Peyer's patch (tissue), 4 donors: ENCODE data around the gene PPARA. TPM values are rescaled to one million over a fixed set of nuclear protein-coding genes. Genes with fewer than 3 reads are reported as not detected.
"Not testable (repeated sequence)": the region's sequence is repeated elsewhere in the genome, so short reads cannot be mapped to it uniquely, and the experiment has no call there.

Experiments
- DNase-seq, 3 donors: peaks; one replicate each; pipeline ENCODE4 v3.0.0-alpha.2; 2017 to 2019
- H3K27ac ChIP-seq, 4 donors: fragments of 200-600 bp; sonication (generic); one replicate each; pipeline ENCODE4 v1.5.1; 2016 to 2019
- H3K27me3 ChIP-seq, 2 donors: fragments of 200-600 bp; sonication (generic); one replicate each; pipeline ENCODE4 v1.5.1; 2019
- H3K36me3 ChIP-seq, 3 donors: fragments of 200-600 bp; sonication (generic); one replicate each; pipeline ENCODE4 v1.5.1; 2016 to 2019
- H3K4me1 ChIP-seq, 4 donors: fragments of 200-600 bp; sonication (generic); one replicate each; pipeline ENCODE4 v1.5.1; 2016 to 2019
- H3K4me3 ChIP-seq, 4 donors: fragments of 200-600 bp; sonication (generic); 1 replicate in 3 of 4; 2 replicates in 1 of 4; pipeline ENCODE4 v1.5.1; 2016 to 2019; ENCODE audit warnings: mild to moderate bottlenecking in 1 of 4
- H3K9me3 ChIP-seq, 4 donors: fragments of 200-600 bp; sonication (generic); one replicate each; pipeline ENCODE4 v1.5.1; 2016 to 2019; ENCODE audit warnings: mild to moderate bottlenecking in 1 of 4
- POLR2A ChIP-seq, 2 donors: fragments of 450-650 bp; IDR thresholded peaks; one replicate each; pipeline ENCODE4 v1.5.1; 2017; ENCODE audit warnings: antibody characterized with exemption in 2 of 2, mild to moderate bottlenecking in 2 of 2, moderate library complexity in 2 of 2
- total RNA-seq, 4 donors: library from RNA; depleted of rRNA; stranded (reverse); fragments of >200 nt; gene quantifications; one replicate each; pipeline ENCODE4 v1.1.0, GENCODE V29; 2016
- TF ChIP-seq, protein P1 (sequence below), 6 experiments: fragments of 450-650 bp in 4 of 6; fragments of 200-600 bp in 2 of 6; sonication (generic) in 1 of 6; IDR thresholded peaks; one replicate each; pipeline ENCODE4 v1.5.1; 2017 to 2019; ENCODE audit warnings: antibody characterized with exemption in 6 of 6, mild to moderate bottlenecking in 3 of 6, moderate library complexity in 1 of 6

The PPARA gene
- total RNA-seq, 4 donors from 2014 or later: 21.5 to 231 (median 189) TPM

DNA sequence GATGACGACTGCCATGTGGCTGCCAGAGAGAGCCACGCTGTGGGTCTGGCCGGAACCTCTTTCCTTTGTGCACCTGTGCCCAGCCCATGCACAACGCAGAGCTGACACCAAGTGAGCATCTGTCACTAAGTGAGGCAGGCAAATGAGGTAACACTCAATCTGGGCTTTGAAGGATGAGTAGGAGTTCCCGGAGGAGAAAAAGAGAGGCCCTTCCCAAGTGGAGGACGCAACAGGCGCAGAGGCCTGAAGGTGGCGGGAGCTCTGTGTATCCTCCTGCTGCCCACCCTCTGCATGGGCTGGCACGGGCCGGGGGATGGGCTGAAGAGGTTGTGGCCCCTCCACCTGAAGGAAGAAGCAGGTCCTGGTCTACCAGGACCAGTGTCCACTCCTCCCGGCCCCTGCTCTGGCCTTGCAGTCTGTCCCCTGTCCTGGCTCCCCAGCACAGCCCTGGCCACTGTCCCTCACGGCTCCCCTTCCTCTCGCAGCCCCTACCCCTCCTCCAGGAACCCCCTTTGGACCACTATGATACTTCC is 23.4 kb upstream of the PPARA start:
- DNase-seq: no peak
- no peaks in the 10 kb centered on the region for H3K9me3 ChIP-seq
- H3K36me3 ChIP-seq: no peaks in the 10 kb centered on the region
- H3K4me1 ChIP-seq: peaks cover 0 to 12% (median 7%) of the 10 kb centered on the region in 4 donors
- H3K4me3 ChIP-seq: no peak overlapping the region
- TF ChIP-seq, protein P1, sequence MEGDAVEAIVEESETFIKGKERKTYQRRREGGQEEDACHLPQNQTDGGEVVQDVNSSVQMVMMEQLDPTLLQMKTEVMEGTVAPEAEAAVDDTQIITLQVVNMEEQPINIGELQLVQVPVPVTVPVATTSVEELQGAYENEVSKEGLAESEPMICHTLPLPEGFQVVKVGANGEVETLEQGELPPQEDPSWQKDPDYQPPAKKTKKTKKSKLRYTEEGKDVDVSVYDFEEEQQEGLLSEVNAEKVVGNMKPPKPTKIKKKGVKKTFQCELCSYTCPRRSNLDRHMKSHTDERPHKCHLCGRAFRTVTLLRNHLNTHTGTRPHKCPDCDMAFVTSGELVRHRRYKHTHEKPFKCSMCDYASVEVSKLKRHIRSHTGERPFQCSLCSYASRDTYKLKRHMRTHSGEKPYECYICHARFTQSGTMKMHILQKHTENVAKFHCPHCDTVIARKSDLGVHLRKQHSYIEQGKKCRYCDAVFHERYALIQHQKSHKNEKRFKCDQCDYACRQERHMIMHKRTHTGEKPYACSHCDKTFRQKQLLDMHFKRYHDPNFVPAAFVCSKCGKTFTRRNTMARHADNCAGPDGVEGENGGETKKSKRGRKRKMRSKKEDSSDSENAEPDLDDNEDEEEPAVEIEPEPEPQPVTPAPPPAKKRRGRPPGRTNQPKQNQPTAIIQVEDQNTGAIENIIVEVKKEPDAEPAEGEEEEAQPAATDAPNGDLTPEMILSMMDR (IDR thresholded peaks at IDR 0.05): no peak
- TF ChIP-seq POLR2A (IDR thresholded peaks at IDR 0.05): no peak
- peak overlapping the region in 3 of 4 donors; percentile 67 to 76 (median 70) for H3K27ac ChIP-seq
- H3K27me3 ChIP-seq: no peaks in the 10 kb centered on the region

DNA sequence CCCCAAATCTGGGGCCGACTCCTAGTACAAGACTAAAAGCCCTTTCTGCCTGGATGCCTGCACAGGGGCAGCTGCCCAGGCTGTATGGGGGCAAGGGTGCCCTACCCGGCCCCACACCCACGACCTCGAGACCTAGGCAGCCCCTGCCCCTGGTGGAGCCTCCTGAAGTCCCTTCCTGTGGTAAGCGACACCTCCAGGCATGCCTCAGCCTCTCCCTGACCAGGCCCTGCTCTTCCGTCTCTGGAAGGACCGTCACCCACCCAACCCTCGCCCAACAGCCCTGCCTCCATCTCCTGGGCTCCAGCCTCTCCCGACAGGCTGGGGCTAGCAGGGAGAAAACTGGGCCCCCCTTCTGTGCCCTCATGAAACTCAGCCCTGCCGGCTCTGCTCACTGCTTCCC is 22.8 kb upstream of the PPARA start:
- no peak for TF ChIP-seq POLR2A (IDR thresholded peaks at IDR 0.05)
- TF ChIP-seq, protein P1 (IDR thresholded peaks at IDR 0.05): no peak
- no peak for DNase-seq

GRCh38 chr22:46128606-46129005 is 21.7 kb upstream of the PPARA start:
- no peak for TF ChIP-seq POLR2A (IDR thresholded peaks at IDR 0.05)
- TF ChIP-seq, protein P1 (IDR thresholded peaks at IDR 0.05): no peak
- no peaks in the 10 kb centered on the region for H3K27me3 ChIP-seq
- no peaks in the 10 kb centered on the region for H3K36me3 ChIP-seq
- H3K27ac ChIP-seq: peak overlapping the region in 1 of 4 donors; percentile 62
- no peak overlapping the region for H3K4me3 ChIP-seq
- H3K4me1 ChIP-seq: peaks cover 0 to 6% (median 5%) of the 10 kb centered on the region in 4 donors
- no peak for DNase-seq
- H3K9me3 ChIP-seq: no peaks in the 10 kb centered on the region

More for the DNA sequence above, 22.8 kb upstream of the PPARA start:
- Histone ChIP-seq H3K4me3 (no peak overlapping the region), H3K4me1 (peaks cover 0 to 11% (median 6%) of the 10 kb centered on the region in 4 donors), H3K36me3 (no peaks in the 10 kb centered on the region), H3K9me3 (no peaks in the 10 kb centered on the region), H3K27me3 (no peaks in the 10 kb centered on the region), H3K27ac (no peak overlapping the region)

DNA sequence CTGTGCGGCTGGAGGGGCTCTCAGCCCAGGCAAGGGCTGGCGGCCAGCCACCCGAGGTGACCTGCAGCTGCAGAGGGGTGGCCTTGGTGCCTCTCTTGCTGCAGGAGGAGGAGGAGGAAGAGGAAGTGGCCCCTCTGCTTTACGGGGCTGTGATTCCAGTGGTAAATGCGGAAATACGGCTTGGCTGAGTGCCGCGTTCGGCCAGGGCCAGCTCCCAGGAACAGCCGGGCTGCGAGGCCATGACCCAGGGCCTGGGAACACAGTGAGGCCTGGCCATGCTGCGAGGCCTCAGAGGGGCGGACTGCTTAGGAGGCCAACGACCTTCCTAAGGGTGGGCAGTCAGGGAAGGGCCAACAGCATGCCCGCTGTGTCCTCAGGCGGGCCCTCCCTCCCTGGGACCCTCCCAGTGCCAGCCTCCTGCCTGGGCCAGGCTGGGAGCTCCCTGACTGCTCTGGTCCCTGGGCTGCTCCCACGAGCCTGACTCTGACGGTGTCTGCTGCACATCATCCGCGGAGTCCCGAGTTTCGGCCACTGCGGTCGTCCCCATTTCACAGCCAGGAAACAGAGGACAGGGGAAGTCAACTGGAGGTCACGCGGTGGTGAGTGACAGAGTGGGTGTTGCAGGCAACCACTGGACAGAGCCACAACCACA is 20.8 kb upstream of the PPARA start:
- peak overlapping the region; percentile 30 to 81 (median 64) for H3K27ac ChIP-seq
- no peaks in the 10 kb centered on the region for H3K27me3 ChIP-seq
- DNase-seq: peak in 2 of 3 donors; percentile 68 to 77
- TF ChIP-seq, protein P1 (IDR thresholded peaks at IDR 0.05): no peak
- H3K36me3 ChIP-seq: no peaks in the 10 kb centered on the region
- peaks cover 0 to 6% (median 5%) of the 10 kb centered on the region in 4 donors for H3K4me1 ChIP-seq
- peak overlapping the region; percentile 6 to 39 (median 18) for H3K4me3 ChIP-seq
- no peaks in the 10 kb centered on the region for H3K9me3 ChIP-seq

DNA sequence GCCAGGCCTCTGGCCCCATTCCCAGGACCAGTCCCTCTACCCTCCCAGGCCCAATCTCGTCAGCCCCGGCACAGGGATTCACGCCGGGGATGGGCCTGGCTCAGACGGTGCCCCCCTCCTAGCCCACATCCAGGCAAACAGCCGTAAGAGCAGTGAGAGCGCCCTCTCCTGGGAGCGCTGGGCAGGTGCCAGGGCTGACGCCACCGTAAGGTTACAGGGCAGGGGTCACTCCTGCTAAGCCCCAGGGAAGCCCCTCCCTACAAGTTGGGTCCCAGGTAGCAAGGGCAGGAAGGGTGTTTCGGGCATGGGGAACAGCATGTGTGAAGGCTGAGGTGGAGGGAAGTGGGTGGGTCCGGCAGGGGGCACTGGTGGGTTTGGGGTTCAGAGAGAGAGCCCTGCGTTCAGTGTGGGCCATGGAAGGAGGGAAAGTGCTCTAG is 19.2 kb upstream of the PPARA start:
- Histone ChIP-seq H3K36me3 (no peaks in the 10 kb centered on the region), H3K27ac (no peak overlapping the region), H3K27me3 (no peaks in the 10 kb centered on the region), H3K4me1 (peaks cover 0 to 6% (median under 1%) of the 10 kb centered on the region in 4 donors), H3K9me3 (no peaks in the 10 kb centered on the region), H3K4me3 (no peak overlapping the region)
- TF ChIP-seq POLR2A (IDR thresholded peaks at IDR 0.05): no peak
- TF ChIP-seq, protein P1 (IDR thresholded peaks at IDR 0.05): peak in 3 of 6 experiments; percentile 10 to 15 (median 12)
- no peak for DNase-seq

GRCh38 chr22:46132193-46132829 is 18.0 kb upstream of the PPARA start:
- not testable (repeated sequence) for H3K27me3 ChIP-seq, DNase-seq, H3K4me3 ChIP-seq, H3K27ac ChIP-seq, H3K4me1 ChIP-seq, H3K36me3 ChIP-seq, H3K9me3 ChIP-seq
